Hematopoietic multipotent progenitor cell (in vitro differentiated cells): ENCODE data around the gene AKAP12. TPM values are rescaled to one million over a fixed set of nuclear protein-coding genes. Genes with fewer than 3 reads are reported as not detected.

Experiments
- DNase-seq, 3 donors: peaks; one replicate each; pipeline ENCODE4 v3.0.0-alpha.2; 2011 to 2015; ENCODE audit warnings: low read depth in 2 of 3, low spot score in 2 of 3
- total RNA-seq: library from RNA; depleted of rRNA; stranded (reverse); fragments of >200 nt; gene quantifications from one replicate; pipeline ENCODE4 v1.2.3, GENCODE V29; 2012

The AKAP12 gene, protein sequence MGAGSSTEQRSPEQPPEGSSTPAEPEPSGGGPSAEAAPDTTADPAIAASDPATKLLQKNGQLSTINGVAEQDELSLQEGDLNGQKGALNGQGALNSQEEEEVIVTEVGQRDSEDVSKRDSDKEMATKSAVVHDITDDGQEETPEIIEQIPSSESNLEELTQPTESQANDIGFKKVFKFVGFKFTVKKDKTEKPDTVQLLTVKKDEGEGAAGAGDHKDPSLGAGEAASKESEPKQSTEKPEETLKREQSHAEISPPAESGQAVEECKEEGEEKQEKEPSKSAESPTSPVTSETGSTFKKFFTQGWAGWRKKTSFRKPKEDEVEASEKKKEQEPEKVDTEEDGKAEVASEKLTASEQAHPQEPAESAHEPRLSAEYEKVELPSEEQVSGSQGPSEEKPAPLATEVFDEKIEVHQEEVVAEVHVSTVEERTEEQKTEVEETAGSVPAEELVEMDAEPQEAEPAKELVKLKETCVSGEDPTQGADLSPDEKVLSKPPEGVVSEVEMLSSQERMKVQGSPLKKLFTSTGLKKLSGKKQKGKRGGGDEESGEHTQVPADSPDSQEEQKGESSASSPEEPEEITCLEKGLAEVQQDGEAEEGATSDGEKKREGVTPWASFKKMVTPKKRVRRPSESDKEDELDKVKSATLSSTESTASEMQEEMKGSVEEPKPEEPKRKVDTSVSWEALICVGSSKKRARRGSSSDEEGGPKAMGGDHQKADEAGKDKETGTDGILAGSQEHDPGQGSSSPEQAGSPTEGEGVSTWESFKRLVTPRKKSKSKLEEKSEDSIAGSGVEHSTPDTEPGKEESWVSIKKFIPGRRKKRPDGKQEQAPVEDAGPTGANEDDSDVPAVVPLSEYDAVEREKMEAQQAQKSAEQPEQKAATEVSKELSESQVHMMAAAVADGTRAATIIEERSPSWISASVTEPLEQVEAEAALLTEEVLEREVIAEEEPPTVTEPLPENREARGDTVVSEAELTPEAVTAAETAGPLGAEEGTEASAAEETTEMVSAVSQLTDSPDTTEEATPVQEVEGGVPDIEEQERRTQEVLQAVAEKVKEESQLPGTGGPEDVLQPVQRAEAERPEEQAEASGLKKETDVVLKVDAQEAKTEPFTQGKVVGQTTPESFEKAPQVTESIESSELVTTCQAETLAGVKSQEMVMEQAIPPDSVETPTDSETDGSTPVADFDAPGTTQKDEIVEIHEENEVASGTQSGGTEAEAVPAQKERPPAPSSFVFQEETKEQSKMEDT (N-terminal part only)
- total RNA-seq = 0.27 TPM

DNA sequence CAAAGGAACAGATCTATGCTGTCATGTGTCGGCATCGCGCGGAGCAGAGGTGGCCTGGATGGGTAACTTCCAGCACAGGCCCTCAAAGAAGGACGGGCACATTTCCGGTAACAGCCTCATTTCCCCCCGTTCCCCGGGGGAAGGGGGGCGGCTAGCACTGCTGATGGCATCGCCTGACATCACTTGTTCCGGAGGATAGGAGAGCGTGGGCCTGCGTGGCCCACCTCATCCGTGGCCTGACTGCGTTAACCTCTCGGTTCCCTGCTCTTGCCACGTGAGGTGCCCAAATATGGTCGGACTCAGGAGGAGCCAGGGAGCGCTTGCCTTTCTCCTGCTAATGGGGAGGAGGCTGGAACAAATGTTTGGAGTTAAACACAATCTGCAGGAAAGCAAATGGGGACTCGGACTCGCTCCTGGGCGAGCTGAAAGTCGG lies at the start of gene AKAP12:
TSS of gene AKAP12 (plus strand) at position 365 of the 433 bp plus-strand sequence. CDS start 596 bp downstream, outside the sequence.
- DNase-seq = no peak

DNA sequence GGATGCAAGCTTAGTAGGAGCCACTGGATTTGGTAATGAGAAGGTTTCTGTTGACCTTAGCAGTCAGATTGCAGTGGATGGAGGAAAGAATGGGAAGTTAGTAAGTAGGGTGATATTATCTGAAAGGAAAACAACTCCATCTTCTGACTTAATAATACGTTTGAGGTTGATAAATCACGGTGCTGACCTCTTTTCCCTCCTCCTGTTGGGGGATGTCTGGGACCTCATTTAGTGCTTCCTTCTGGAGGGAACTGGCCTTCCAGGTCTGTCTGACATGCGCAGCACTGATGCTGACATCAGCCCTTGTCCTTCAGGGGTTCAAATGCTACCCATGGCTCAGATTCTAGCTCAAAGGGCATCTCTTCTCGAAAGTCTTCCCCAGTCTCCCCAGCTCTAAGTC lies 48.2 kb upstream of the AKAP12 start:
- no peak for DNase-seq

DNA sequence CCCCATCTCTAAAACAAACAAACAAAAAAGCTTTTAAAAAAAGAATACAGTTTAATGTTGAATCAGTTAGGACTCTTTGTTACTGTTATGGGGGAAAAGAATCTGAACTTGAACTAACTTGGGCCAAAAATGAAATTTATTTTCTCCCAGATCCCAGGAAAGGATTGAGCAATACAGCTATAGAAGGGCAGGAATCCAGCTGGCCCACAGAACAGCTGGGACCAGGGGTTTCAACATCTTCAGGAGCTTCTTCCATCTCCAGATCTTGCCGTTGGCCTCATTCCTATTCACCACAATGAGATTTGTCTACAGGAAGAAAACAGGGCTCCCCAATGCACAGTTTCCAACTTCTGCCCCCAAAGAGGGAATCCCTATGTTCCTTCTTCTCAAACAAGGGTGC lies 43.2 kb upstream of the AKAP12 start:
- DNase-seq = no peak

DNA sequence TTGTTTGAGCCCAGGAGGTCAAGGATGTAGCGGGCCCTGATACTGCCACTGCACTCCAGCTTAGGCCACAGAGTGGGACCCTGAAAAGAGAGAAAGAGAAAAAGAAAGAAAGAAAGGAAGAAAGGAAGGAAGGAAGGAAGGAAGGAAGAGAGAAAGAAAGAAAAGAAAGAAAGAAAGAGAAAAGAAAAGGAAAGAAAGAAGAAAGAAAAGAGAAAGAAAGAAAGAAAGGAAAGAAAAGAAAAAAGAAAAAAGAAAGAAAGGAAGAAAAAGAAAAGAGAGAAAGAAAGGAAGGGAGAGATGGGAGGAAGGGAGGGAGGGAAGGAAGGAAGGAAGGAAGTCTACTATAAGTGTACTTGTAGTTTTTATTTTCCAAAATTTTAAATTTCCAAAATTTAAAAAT lies 42.2 kb upstream of the AKAP12 start:
- no peak for DNase-seq

DNA sequence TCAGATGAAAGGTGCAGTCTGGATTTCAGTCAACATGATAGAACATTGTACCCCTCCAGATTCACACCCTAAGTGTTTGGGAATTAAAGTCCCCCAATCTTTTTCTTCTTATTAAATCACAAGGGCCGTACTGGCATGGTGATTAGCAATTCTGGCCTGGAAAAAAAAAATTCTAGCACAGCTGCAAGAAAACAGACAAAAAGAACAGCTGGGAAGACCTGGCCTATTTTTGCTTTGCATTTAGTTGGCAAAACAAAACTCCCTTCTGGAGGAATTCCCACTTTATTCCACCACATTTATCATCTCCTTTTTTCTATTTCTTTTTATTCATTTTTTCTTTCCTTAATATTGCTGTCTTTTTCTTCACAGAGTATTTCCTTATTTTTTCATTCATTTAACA lies 39.8 kb upstream of the AKAP12 start:
- no peak for DNase-seq

DNA sequence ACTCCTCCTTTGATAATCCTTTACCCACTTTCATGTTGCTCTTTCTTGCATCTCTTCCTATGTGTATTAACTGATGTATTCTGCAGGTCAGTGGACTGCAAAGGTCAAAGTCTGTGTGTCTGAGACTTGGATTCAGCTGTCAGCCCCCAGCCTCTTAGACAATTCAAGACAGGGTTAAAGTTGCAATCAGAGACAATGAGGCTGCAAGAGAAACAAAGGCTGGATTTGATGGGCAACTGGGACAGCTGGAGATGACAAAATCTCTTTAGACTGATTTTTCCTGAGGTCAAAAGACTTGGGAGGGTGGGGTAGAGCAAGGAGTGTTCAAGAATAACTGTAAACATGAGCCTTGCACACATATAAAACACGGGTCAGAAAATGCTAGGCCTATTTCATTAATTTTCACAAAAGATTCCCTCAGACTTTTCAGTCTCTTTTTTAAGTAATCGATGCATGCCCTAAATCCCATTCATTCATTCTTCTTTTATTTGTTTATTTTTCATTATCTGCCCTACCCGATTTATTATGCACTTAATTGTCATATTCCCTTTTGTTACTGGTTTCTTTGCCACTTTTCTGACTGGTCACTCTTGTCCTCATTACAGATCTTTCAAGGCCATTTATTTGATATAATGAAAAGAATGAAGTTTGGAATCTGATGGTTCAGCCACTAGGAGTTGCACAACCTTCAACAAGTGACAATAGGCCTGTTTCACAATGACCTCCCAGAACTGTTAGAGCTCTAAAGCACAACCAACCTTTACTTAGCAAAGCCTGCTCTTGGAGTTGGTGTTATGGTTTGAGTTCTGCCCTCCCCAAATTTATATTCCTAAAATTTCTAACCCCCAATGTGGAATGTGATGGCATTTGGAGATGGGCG lies 33.8 kb upstream of the AKAP12 start:
- DNase-seq = no peak

DNA sequence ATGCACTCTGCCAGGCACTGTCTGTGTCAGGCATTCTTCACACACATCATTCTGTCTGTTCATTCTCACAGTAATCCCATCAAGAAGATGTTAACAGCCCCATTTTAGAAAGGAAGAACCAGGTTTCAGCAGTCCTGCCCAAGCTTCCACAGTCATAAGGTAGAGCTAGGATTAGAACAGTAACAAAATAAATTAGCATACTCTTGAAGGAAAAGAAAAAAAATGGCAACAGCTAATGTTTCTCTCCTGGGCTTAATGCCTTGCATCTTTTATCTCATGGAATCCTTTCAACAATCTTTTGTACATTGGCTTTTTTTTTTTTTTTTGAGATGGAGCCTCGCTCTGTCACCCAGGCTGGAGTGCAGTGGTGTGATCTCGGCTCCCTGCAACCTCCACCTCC lies 32.1 kb upstream of the AKAP12 start:
- no peak for DNase-seq

DNA sequence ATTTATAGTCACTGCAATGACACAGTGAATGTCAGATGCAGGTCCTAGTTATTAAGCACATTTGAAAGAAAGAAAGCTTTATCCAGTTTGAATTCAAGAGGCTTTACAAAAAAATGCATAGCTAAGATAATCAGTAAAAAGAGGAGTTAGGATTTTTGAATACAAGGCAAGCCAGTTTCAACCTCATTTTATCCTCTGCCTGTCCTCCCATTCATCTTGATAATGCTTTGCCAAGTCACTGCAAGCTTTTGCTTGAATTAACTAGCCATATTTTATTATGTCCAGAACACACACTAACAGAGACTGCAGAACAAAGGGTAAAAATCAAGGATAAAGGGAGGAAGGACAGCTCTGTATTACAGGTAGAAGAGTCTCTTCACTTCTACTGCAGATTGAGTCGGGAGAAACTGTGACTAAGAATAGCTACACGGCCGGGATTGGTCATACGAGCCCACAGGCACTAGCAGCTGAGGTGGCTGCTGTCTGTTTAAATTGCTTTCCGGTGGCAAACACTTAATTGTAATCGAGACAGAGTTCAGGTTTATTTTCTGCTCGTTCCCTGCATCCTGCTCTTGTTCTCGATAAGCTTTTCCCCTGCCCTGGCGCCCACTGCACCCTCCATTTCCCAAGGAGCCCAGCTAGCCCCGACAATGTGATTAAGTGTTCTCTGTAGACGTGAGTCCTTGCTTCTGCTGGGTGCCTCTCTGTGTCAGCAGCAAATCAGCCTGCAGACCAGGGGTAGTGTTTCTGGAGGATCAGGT lies 30.5 kb upstream of the AKAP12 start:
- no peak for DNase-seq

DNA sequence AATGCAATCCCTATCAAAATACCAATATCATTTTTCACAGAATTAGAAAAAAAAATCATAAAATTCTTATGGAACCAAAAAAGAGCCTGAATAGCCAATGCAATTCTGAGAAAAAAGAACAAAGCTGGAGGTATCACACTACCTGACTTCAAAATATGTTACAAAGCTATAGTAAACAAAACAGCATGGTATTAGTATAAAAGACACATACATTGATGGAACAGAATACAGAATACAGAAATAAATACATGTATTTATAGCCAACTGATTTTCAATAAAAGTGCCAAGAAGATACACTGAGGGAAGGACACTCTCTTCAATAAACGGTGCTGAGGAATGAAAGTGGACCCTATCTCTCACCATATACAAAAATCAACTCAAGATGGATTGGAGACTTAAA lies 28.7 kb upstream of the AKAP12 start:
- no peak for DNase-seq

DNA sequence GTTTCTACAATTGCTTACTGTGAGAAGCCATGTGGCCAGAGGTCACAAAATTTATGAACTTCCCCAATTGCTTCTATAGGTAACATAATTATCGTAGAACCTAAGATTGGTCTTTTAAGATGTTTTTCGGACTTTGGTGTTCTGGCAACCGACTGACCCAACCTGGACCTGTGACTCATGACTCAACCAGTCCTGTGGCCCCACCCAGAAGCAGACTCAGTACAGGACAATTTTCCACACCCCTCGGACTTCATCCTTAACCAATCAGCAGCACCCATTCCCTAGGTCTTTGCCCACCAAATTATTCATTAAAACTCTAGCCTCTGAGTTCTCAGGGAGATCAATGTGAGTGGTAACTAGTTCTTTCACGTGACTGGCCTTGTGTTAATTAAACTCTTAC lies 26.4 kb upstream of the AKAP12 start:
- DNase-seq = no peak

DNA sequence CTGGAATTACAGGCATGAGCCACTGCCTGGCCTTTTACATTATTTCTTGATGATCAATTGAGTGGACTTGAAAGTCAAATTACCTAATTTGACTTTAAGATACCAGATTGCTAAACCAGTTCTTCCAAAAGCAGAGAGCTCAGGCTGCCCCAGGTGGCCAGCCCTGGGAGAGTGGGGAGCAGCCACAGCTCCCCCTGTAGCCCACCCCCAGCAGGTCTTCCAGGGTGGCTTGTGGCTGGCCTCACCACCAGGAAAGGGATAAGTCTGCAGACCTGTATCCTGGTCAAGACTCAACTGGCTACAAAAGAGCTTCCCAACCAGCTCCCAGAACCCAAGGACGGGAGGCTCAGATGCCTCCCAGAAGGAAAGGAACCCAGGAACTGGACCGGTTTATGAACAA lies 23.8 kb upstream of the AKAP12 start:
- no peak for DNase-seq

DNA sequence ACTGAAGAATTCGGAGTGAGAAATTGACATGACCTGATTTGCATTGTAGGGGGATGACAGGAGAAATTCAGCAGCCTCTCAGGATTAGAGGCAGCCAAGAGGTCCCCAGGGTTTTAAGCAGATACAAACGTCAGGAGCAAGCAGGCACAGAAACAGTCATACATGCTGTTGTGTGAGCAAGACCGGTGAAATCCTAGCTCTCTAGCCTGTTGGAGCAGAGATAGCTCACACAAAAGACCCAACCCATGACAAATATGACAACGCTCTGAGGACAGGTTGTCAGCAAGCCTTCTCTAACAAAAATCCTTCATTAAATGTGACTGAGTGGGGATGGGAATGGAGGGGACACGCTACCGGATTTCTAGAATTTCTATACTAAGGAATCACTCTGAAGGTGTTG lies 23.0 kb upstream of the AKAP12 start:
- no peak for DNase-seq

DNA sequence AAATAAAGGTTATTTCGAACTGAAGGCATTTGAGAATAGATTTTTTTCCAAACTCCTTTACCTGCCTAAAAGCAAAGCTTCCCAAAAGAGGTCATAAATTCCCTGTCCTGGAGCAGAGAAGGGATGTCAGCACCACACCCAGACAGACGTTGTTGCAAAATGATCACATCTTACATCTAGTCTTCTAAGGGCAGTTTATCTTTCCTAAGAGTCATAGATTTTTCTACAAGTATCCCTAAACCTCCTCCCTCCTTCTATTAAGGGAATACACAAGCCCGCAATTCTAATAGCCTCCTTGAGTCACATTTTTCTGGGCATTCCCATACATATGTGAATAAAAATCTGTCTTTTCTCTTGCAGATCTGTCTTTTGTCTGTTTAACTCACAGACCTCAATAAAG lies 20.6 kb upstream of the AKAP12 start:
- DNase-seq = no peak

DNA sequence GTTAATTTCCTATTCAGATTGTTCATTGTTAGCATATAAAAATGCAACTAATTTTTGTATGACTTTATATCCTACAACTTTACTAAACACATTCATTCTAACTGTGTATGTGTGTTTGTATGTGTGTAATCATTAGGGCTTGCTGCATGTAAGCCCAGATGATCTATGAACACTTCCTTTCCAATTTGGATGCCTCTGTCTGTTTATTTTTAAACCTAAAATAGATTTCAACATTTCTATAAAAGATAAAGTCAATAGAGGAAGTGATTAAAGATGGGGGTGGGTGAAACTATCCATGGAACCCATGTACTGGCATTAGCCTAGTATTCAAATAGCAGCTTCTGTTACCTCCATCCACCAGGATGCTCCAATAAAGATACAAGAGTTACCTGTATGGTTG lies 15.7 kb upstream of the AKAP12 start:
- no peak for DNase-seq

DNA sequence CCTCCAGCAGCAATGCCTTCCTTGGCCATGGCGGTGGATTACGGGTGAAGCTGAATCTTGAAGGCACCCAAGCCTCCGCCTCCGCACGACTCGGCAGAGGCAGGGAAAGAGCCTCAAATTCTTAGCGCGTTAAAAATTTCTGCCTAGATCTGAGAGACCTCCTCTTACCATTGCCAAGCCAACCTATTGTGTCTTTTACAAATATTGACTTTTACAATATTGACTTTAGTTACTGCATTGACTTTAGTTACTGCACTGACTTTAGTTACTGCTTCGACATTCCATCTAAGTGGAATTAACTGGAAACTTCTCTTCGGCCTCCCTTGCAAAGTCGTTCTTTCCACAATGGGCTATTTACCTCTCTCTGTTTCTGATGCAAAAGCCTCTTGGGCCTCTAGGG lies 13.8 kb upstream of the AKAP12 start:
- DNase-seq = no peak

DNA sequence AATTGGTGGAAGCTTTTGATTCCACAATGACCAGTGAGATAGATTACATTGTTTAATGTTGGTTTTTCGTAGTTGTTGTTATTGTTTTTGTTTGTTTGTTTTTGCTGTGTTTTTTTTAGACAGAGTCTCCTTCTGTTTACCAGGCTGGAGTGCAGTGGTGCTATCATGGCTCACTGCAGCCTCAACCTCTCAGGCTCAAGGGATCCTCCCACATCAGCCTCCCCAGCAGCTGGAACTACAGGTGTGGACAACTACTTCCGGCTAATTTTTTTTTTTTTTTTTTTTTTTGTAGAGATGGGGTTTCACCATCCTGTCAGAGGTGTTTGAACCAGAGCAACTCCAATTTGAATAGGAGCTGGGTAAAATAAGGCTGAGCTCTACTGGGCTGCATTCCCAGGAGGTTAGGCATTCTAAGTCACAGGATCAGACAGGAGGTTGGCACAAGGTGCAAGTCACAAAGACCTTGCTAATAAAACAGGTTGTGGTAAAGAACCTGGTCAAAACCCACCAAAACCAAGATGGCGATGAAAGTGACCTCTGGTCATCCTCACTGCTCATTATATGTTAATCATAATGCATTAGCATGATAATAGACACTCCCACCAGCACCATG lies 10.9 kb upstream of the AKAP12 start:
- no peak for DNase-seq

DNA sequence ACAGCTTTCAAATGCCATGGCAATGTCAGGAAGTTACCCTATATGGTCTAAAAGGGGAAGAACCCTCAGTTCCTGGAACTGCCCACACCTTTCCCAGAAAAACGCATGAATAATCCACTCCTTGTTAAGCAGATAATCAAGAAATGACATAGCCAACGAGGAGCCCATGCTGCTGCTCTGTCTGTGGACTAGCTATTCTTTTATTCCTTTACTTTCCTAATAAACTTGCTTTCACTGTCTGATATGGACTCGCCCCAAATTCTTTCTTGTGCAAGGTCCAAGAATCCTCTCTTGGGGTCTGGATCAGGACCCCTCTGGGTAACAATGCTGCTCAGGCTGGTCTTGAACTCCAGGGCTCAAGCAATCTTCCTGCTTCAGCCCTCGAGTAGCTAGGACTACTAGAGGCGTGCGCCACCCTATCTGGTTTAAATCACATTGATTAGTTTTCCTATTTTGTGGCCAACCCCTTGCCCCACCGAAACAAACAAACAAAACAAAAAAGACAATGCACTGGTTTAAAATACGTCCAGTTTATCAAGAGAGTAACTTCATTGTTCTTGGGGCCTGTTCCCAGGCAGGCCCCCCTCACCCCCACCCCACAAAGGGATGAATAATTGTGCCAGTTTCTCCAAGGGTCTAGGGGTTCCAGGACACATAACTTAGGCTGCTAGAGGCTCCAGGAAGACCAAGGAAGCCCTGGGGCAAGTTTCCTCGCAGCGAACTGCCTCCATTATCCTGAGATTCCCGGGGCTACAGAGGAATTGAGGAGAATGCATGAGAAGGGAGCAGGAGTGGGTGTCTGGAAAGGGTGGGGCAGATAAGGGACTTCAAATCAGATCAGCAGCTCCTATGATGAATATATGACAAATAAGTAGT lies 10.1 kb upstream of the AKAP12 start:
- no peak for DNase-seq

DNA sequence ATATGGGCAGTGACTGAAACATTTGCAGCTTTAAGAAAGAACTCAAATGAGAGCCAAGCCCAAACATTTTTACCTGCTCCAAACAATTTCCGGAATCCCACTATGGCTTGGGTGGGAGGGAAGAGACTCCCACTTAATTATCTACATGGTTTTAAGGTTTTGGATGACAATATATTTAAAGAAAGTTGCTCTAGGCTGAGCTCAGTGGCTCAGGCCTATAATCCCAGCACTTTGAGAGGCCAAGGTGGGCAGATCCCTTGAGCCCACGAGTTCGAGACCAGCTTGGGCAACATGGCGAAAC lies 9.5 kb upstream of the AKAP12 start:
- DNase-seq = no peak
